LHCN-M2 (cell line): ENCODE results near the gene SPRN. TPM values are rescaled to one million over a fixed set of nuclear protein-coding genes. Genes with fewer than 3 reads are reported as not detected.

ENCODE experiments used
- DNase-seq: peaks from one replicate; pipeline ENCODE4 v3.0.0-alpha.2; 2012; ENCODE audit warnings: low read depth
- total RNA-seq: library from RNA; depleted of rRNA; stranded (reverse); fragments of >200 nt; gene quantifications from 2 replicates; pipeline ENCODE4 v1.2.3, GENCODE V29; 2014

Gene SPRN
- total RNA-seq, 1 experiment from 2014 or later, result 0.29 TPM

DNA sequence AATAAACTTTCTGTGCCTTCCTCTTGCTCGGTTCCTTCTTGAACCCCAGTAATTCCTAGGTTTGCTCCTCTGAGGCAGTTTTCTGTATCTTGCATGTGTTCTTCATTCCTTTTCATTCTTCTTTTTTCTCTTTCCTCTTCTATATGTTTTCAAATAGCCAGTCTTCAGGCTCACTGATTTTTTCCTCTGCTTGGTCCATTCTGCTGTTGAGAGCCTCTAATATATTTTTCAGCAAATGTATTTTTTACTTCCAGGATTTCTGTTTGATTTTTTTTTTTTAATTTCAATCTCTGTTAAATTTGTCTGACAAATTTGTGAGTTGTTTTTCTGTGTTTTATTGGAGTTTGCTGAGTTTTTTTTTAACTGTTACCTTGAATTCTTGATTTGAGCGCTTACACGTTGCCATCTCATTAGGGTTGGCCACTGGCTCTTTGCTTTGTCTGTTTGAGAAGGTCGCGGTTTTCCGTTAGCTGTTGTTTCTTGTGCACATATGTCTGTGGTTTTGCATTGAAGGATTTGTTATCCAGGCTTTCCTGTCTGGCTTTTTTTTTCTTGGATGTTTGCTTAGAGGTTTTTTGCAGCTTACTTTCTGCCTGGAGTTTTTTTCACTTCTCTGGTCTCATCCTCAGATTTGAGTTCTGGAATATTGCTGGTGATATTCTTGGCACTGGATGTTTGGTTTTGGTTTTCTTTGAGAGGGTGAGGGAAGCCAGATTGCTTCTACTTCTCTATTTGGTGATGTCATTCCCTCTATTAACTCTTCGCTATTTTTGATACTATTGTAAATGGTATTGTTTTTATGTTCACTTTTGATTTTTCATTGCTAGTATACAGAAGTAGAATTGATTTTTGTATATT lies 12.7 kb downstream of the SPRN start:
- DNase-seq, result no peak

DNA sequence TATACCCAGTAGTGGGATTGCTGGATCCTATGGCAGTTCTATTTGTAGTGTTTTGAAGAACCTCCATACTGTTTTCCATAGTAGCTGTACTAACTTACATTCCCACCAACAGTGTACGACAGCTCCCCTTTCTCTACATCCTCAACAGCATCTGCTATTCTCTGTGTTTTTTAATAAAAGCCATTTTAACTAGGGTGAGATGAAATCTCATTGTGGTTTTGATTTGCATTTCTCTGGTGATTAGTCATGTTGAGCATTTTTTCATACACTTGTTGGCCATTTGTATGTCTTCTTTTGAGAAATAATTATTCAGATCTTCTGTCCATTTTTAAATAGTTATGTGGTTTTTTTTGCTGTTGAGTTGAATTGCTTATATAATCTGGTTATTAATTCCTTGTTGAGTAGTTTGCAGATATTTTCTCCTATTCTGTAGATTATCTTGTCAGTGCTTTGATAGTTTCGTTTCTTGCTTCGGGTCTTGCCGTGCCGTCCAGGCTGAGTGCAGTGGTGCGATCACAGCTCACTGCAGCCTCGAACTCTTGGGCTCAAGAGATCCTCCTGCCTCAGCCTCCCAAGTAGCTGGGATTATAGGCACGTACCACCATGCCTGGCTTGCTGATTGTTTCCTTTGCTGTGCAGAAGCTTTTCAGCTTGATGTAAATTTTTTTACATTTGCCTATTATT lies 18.4 kb downstream of the SPRN start:
- peak; percentile 56 for DNase-seq

GRCh38 chr10:133405272-133405671 lies 19.2 kb downstream of the SPRN start:
- no peak for DNase-seq

GRCh38 chr10:133403784-133404183 lies 20.6 kb downstream of the SPRN start:
- no peak for DNase-seq

GRCh38 chr10:133403359-133403758 lies 21.1 kb downstream of the SPRN start:
- no peak for DNase-seq

GRCh38 chr10:133401981-133402725 lies 22.3 kb downstream of the SPRN start:
- no peak for DNase-seq

- DNase-seq, result no peak
These were observed 22.9 kb downstream of the SPRN start for GRCh38 chr10:133401500-133401899.

- DNase-seq, result no peak
These were observed 23.6 kb downstream of the SPRN start for GRCh38 chr10:133400624-133401424.

GRCh38 chr10:133399123-133399601 lies 25.3 kb downstream of the SPRN start:
- no peak for DNase-seq

- peak; percentile 37 for DNase-seq
These were observed 26.5 kb downstream of the SPRN start for GRCh38 chr10:133397938-133398337.

GRCh38 chr10:133396035-133396624 lies 28.3 kb downstream of the SPRN start:
- no peak for DNase-seq

GRCh38 chr10:133394801-133395221 lies 29.6 kb downstream of the SPRN start:
- no peak for DNase-seq

DNA sequence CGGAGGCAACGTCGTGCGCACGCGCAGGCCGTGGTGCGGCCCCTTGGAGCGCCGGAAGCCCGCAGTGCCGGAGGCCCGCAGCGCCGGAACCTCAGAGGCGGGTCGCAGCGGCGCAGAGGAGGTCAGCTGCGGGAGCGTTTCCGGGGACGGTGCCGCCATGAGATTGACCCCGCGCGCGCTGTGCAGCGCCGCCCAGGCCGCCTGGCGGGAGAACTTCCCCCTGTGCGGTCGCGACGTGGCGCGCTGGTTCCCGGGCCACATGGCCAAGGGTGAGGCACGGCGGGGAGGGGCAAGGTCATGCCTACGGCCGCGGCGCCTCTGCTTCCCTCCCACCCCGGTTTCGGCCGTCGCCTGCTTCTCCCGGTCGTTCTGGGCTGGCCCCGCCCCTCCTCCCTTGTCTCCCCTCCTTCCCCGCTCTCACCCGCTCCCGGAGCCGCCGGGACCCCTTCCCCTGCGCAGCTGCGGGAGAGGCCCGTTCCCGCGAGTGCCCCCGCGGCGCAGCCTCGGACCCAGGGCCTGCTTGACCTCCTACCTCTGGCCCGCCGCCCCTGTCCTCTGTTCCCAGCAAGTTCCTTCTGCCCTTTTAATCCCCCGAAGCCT lies 30.3 kb downstream of the SPRN start, which contains the start of gene MTG1:
TSS of gene MTG1 (plus strand) at position 94 of the 600 bp plus-strand sequence. CDS start at position 158, 64 bp downstream.
- DNase-seq, result peak; percentile 89

DNA sequence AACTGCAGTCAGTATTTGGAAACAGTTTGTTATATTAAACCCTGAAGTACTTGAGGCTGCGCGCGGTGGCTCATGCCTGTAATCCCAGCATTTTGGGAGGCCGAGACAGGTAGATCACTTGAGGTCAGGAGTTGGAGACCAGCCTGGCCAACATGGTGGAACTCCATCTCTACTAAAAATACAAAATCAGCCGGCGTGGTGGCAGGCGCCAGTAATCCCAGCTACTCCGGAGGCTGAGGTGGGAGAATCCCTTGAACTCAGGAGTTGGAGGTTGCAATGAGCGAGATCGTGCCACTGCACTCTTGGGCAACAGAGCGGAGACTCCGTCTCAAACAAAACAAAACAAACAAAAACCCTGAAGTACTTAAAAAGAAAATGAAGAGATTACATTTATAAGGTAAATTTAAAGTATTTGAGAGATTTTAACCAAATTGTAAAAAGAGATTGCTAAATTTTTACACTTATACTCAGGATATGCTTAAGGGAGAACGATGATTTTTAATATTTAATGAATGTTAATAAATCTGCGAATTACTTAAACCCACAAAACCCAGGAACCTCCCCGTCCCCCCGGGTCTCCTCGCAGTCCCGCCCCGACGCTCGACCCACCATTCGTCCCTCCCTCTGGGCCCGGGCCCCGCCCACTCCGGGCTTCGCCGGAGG lies 30.9 kb downstream of the SPRN start:
- DNase-seq, result no peak

GRCh38 chr10:133391761-133392518 lies 32.5 kb downstream of the SPRN start:
- DNase-seq, result no peak

DNA sequence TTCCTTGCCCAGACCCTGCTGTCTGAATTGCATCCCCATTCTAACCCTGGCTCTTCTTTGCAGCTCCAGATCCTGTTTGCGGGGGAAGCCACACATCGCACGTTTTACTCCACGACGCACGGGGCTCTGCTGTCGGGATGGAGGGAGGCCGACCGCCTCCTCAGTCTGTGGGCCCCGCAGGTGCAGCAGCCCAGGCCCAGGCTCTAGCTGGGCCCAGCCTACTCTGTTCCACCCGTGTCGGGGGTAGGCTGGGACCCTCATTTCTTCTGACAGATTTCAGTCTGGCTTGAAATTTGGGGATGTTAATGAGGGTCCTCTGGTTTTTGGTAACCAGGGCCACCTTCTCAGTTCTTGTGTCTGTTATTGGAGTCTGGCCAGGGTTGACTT lies 33.2 kb downstream of the SPRN start:
- no peak for DNase-seq

DNA sequence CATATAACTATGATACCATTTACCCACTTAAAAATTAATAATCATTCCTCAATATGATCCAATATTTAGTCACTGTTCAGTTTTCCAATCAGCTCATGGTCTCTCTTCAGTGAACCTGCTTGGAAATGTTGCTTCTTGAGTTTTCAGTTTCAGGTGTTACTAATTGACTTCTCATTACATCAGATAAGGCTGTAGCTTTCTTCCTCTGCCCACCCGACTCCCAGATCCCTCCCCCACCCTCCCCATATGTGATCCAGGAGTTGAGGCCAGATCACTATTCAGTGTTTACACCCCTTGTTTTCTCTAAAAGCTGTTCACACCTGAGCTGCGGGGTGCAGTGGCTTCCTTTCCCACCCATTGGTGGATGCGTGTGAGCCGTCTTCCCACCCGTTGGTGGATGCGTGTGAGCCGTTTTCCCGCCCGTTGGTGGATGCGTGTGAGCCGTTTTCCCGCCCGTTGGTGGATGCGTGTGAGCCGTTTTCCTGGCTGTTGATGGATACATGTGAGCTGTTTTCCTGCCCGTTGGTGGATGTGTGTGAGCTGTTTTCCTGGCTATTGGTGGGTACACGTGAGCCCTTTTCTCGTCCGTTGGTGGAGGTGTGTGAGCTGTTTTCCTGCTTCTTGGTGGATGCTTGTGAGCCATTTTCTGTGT lies 33.7 kb downstream of the SPRN start:
- DNase-seq, result no peak
